HG03196 (cell line): ENCODE data around the gene USP36.
"Not testable (repeated sequence)": the region's sequence is repeated elsewhere in the genome, so short reads cannot be mapped to it uniquely, and the experiment has no call there.

Experiments
- ATAC-seq: cut with Tn5 transposase; IDR thresholded peaks from one replicate; pipeline ENCODE4 v1.9.1; 2021; ENCODE audit not compliant: unreplicated experiment

Gene USP36

GRCh38 chr17:78794399-78794798 lies 46.2 kb downstream of the USP36 start:
- ATAC-seq = no peak

GRCh38 chr17:78793968-78794367 lies 46.6 kb downstream of the USP36 start:
- ATAC-seq = no peak

GRCh38 chr17:78793415-78793814 lies 47.2 kb downstream of the USP36 start:
- no peak for ATAC-seq

GRCh38 chr17:78791840-78792709 lies 48.5 kb downstream of the USP36 start:
- ATAC-seq = no peak

- no peak for ATAC-seq
Observed at GRCh38 chr17:78790552-78790951, 50.1 kb downstream of the USP36 start.

GRCh38 chr17:78789663-78790181 lies 50.9 kb downstream of the USP36 start:
- ATAC-seq = no peak

GRCh38 chr17:78789149-78789662 lies 51.4 kb downstream of the USP36 start:
- no peak for ATAC-seq

- no peak for ATAC-seq
Observed at GRCh38 chr17:78788451-78788850, 52.2 kb downstream of the USP36 start.

GRCh38 chr17:78787444-78787843 lies 53.2 kb downstream of the USP36 start:
- ATAC-seq = no peak

GRCh38 chr17:78785663-78786057 lies 55.0 kb downstream of the USP36 start:
- no peak for ATAC-seq

- no peak for ATAC-seq
Observed at GRCh38 chr17:78785011-78785662, 55.5 kb downstream of the USP36 start.

GRCh38 chr17:78784352-78784751 lies 56.3 kb downstream of the USP36 start:
- ATAC-seq = no peak

GRCh38 chr17:78783711-78784324 lies 56.8 kb downstream of the USP36 start:
- no peak for ATAC-seq

- ATAC-seq = no peak
Observed at GRCh38 chr17:78781893-78782304, 58.7 kb downstream of the USP36 start, which contains the start of gene CYTH1. TSS of gene CYTH1 (minus strand) at chr17:78782273. CDS start at chr17:78782223, 50 bp downstream.

GRCh38 chr17:78781104-78781892 lies 59.3 kb downstream of the USP36 start:
- ATAC-seq = peak; percentile 16

- no peak for ATAC-seq
Observed at GRCh38 chr17:78780335-78780734, 60.3 kb downstream of the USP36 start.

GRCh38 chr17:78779850-78780249 lies 60.8 kb downstream of the USP36 start:
- ATAC-seq = no peak

GRCh38 chr17:78779286-78779651 lies 61.3 kb downstream of the USP36 start:
- ATAC-seq = not testable (repeated sequence)

GRCh38 chr17:78777881-78778280 lies 62.7 kb downstream of the USP36 start:
- ATAC-seq = no peak

- ATAC-seq = no peak
Observed at GRCh38 chr17:78774956-78775571, 65.5 kb downstream of the USP36 start.
